OCI-M2 (cell line): ENCODE results near the gene UBE2R2.
"Not testable (repeated sequence)": the region's sequence is repeated elsewhere in the genome, so short reads cannot be mapped to it uniquely, and the experiment has no call there.

Experiments
- DNase-seq: peaks from one replicate; lab custom pipeline; 2025; ENCODE audit not compliant: unreplicated experiment; lab: John Stamatoyannopoulos, UW

The UBE2R2 gene

GRCh38 chr9:33798545-33798944 lies 18.4 kb upstream of the UBE2R2 start:
- no peak for DNase-seq

GRCh38 chr9:33799928-33800704 lies 16.8 kb upstream of the UBE2R2 start:
- DNase-seq: no peak

DNA sequence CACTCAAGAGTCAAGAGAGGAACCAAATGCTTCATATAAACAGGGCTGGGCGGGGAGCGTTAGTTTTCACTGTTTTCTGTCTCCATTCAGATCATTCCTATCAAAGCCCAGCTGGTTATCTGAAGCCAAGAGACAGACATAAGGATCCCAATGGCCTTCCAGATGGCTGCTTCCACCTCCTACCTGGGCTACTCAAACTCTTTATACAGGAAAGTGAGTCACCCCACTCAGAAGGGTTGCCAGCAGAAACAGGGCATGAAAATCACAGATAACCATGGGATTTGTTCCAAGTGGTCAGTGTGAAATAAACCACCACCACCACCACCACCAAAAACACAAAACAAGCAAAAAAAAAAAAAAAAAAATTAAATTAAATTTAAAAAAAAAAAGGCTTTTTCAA lies 16.1 kb upstream of the UBE2R2 start:
- DNase-seq: no peak

DNA sequence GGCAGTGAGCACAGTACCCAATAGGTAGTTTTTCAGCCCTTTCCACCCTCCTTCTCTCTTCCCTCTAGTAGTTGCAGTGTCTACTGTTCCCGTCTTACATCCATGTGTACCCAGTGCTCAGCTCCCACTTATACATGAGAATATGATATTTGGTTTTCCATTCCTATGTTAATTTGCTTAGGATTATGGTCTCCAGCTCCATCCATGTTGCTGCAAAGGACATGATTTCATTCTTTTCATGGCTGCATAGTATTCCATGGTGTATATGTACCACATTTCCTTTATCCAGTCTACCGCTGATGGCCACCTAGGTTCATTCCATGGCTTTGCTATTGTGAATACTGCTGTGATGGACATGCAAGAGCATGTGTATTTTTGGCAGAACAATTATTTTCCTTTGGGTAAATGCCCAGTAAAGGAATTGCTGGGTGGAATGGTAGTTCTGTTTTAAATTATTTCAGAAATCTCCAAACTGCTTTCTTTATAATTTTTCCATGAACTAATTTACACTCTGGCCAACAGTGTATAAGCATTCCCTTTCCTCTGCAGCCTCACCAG lies 14.9 kb upstream of the UBE2R2 start:
- not testable (repeated sequence) for DNase-seq

- DNase-seq: not testable (repeated sequence)
Measured at GRCh38 chr9:33804196-33804595, 12.8 kb upstream of the UBE2R2 start.

DNA sequence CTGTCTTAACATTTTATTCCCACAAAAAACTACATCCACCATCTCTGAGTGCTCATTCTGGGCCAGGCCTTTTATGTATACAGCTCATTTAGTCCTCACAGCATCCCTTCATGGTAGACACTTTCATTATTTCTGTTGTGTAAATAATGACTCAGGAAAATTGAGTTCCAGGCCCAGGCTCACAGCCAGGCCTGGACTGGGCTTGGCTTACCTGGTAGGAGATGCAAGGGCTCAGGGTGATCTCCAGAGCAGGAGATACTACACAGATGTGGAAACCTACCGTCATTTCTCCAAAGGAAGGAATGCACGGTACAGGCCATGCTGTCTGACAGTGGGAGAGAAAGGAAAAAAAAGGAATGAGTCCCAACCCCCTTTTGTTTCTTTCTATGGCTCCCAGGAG lies 9.8 kb upstream of the UBE2R2 start:
- DNase-seq: not testable (repeated sequence)

- not testable (repeated sequence) for DNase-seq
Measured at GRCh38 chr9:33808979-33809322, 8.0 kb upstream of the UBE2R2 start.

DNA sequence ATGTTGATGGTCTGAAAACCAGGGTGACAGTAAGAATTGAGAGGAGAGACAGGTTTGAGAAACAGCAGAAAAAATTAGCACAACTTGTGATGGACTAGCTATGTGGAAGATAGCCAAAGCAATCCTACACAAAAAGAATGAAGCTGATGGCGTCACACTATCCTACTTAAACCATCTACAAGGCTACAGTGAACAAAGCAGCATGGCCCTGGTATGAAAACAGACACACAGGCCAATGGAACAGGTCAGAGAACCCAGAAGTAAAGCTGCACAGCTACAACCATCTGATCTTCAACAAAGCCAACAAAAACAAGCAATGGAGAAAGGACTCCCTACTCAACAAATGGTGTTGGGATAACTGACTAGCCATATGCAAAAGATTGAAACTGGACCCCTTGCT lies 7.5 kb upstream of the UBE2R2 start:
- DNase-seq: no peak

DNA sequence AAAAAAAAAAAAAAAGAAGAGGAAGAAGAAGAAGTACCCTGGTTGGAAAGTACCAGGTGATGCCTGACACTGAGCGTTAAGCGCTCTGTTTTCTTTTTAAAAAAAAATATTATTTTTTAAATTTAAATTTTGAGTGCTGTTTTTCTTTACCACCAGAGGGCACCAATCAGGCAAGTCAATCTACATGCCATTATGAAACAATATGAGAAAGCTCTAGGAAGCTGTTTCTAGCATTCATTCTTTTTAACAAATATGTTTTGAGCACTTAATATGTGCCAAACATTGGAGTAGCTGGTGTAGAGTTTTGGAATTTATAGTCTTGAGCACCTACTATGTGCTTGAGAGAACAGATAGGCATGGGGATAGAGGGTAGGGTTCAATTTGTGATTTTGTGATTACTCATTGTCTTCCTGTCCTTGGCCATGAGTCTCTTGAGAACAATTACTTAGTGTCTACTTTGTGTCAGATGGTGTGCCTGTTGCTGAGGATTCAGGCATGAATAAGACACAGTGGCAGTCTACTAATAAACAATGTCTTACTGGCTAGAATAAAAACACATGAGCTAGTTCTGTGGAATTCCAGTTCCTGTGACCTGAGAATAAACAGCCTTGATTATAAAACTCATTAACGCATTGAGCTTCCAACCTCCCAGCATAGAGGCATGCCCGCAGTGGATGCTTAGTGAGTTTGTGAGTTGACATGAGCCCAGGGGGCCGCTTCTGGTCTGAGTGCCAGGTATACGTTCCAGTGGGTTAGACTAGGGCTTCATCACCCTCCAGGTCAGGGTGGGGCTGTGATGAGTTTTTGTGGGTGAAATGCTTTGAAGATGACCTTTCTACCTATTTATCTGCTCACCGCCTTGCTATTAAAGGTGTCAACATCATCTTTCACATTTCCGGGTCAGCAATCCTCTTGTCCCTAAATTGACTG lies 3.0 kb upstream of the UBE2R2 start:
- no peak for DNase-seq

GRCh38 chr9:33815781-33816180 lies 1.2 kb upstream of the UBE2R2 start:
- no peak for DNase-seq

GRCh38 chr9:33817327-33818166 lies 587 bp downstream of the UBE2R2 start:
- DNase-seq: no peak

DNA sequence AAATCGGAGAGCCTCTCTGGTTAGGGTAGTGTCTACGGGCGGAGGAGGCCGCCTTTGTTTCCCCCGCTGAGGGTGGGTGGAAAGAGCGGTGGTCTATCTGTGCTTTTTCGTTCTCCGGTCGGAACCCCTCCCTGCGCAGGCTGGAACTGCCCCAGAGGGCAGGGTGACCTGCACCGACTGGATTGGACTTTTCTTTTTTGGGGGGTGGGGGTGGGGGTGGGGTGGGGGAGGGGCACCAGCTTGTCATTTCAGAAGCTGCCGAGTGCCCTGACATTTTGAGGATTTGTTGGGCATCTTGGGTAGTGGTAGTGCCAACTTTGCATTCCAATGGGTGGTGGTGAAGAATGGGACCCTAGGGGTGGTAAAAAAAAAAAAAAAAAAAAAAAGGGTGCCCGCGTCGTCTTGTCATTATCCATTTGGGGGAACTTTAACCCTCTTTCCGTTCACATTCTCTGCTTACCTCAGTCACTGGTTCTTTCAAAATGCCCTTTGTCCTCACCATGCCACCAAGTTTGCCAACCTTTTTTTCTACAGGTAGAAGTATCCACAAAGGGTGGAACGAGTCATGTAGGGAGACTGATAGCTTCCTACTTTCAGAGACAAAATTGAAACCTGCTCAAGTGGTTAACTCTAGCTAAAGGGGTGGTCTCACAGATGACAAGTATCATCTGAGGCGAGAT lies 1.3 kb downstream of the UBE2R2 start:
- no peak for DNase-seq

DNA sequence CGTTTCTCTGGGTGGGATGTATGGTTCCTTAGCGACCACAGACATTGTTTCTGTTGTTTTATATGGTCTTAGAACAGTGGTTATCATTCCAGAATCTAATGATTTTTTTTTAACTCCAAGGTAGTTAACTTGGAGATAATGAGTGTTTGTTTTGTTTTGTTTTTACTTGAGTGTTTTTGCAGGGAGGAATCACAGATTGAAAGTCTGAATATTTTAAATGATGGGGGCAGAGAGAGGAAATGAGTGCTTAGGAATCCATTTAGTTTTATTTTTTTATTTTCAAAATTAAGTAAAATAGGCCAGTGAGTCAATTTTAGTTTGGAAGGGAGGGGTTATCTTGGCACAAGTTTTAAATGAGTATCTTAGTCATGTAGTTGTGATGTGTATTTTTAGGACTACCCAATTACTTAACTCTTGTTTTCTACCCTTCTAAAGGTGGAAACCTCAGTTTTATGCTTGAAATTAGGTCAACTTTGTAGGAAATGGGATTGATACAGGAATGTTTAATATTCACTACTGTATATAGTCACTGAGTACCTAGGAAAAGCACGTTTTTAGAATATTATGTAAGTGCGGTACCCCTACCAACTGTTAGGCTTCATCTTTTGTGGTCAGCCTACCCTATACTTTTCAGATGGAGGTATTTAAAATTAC lies 2.0 kb downstream of the UBE2R2 start:
- no peak for DNase-seq

DNA sequence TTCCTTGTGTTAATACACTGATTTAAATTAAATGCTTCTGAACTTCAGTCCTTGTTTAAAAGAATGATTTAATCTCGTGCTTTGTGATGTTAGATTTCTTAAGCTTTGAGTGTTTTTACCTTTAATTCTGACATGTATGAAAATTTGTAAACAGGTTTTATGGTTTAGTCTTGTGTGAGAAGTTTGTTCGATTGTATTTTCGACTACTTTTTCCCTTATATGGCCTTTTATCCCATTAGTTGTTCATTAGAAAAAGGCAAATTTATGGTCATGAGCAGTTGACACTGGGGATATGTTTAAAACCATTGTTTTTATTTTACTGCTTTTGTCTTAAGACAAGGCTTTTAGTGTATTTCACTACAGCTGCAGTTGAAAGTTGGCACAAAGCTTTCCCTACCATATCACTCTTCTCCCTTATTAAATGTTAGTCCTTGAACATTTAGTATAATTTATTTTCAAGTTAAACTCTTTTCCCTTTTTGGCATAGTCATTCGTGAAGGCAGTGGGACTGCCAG lies 3.3 kb downstream of the UBE2R2 start:
- no peak for DNase-seq

- DNase-seq: no peak
Measured at GRCh38 chr9:33823801-33824200, 6.8 kb downstream of the UBE2R2 start.

DNA sequence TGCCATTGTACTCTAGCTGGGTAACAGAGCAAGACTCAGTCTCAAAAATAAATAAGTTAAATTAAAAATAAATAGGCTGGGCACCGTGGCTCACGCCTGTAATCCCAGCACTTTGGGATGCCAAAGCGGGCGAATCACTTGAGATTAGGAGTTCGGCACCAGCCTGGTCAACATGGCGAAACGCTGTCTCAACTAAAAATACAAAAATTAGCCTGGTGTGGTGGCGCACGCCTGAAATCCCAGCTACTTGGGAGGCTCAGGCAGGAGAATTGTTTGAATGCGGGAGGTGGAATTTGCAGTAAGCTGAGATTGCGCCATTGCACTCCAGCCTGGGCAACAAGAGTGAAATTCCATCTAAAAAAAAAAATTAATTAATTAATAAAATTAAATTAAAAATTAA lies 10.3 kb downstream of the UBE2R2 start:
- DNase-seq: not testable (repeated sequence)

DNA sequence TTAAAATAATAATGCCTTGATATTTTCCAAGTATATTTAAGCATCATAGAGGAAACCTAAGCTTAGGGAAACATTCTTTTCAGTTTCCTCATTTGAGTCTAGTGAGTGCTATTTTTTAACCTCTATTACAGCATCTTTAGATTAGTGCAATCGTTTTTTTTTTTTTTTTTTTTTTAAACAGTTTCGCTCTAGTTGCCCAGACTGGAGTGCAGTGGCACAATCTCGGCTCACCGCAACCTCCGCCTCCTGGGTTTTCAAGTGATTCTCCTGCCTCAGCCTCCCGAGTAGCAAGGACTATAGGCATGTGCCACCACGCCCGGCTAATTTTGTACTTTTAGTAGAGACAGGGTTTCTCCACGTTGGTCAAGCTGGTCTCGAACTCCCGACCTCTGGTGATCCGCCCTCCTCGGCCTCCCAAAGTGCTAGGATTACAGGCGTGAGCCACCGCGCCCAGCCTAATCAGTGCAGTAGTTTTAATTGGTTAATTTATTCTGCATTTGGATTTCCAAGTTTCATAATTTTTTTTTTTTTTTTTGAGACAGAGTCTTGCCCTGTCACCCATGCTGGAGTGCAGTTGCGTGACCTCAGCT lies 12.8 kb downstream of the UBE2R2 start:
- DNase-seq: not testable (repeated sequence)

DNA sequence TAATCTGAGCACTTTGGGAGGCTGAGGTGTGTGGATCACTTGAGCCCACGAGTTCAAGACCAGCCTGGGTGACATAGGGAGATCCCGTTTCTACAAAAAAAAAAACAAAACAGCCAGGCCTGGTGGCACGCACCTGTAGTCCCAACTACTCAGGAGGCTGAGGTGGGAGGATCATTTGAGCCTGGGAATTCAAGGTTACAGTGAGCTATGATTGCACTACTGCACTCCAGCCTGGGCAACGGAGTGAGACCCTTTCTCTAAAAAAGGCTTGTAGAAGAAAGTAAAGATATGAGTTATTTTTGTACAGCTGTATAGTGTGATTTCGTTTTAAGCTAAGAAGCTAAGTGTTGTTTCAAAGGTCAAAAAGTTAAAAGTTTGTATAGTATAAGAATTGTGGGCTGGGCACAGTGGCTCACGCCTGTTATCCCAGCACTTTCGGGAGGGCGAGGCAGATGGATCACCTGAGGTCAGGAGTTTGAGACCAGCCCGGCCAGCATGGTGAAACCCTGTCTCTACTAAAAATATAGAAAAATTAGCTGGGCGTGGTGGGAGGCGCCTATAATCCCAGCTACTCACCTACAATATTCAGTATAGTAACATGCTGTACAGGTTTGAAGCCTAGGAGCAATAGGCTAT lies 18.8 kb downstream of the UBE2R2 start:
- DNase-seq: no peak

- not testable (repeated sequence) for DNase-seq
Measured at GRCh38 chr9:33836261-33836660, 19.3 kb downstream of the UBE2R2 start.
